ENCODE data around the gene PTPN23. TPM values are rescaled to one million over a fixed set of nuclear protein-coding genes. Genes with fewer than 3 reads are reported as not detected.

Gene PTPN23
- total RNA-seq, 2 donors from 2014 or later, result 28.7 to 32.0 TPM

DNA sequence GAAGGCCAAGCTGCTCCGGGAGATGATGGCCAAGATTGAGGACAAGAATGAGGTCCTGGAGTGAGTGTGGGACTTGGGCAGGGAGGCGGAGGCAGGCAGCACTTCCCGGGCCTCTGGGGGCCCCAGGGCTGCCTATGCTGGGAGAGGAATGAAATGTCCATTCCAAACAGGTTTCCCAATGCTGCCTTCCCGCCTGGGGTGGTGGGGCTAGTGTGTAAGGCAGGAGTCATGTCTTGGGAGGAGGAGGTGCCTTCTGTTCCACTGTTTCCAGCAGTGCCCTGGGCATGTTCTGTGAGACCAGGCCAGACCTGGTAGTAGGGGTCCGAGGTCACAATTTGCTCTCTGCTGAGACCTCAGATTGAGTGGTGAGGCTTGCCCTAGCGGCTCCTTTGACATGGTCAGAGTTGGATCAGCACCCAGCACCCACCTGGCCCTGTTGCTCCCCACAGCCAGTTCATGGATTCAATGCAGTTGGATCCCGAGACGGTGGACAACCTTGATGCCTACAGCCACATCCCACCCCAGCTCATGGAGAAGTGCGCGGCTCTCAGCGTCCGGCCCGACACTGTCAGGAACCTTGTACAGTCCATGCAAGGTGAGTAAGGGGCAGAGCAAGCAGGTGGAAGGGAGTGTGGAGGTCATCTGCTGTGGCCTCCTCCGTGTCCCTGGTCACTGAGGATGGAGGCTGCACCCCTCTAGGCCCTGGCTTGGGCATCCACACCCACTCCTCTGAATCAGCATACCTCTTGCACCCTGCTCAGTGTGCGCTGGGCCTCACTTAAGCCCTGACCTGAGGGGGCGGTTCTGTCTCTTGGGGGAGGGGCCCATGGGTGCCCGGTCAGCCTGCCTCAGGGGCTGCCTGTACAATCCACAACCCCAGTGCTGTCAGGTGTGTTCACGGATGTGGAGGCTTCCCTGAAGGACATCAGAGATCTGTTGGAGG lies 27.3 kb downstream of the PTPN23 start:
- Mint-ChIP-seq H3K9me3 (no peaks in the 10 kb centered on the region), H3K4me3 (no peak overlapping the region), H3K27ac (no peak overlapping the region), H3K4me1 (no peaks in the 10 kb centered on the region), H3K27me3 (no peaks in the 10 kb centered on the region), H3K36me3 (ENCODE audit: low read depth) (peaks cover 43% of the 10 kb centered on the region)
- ATAC-seq (replicated peaks), result no peak

- peaks cover 50% of the 10 kb centered on the region for H3K36me3 Mint-ChIP-seq (ENCODE audit: low read depth)
- no peak for ATAC-seq (replicated peaks)
- H3K27me3 Mint-ChIP-seq, result no peaks in the 10 kb centered on the region
- H3K27ac Mint-ChIP-seq, result no peak overlapping the region
- H3K4me1 Mint-ChIP-seq, result no peaks in the 10 kb centered on the region
- H3K9me3 Mint-ChIP-seq, result no peaks in the 10 kb centered on the region
- no peak overlapping the region for H3K4me3 Mint-ChIP-seq
Measured at GRCh38 chr3:47408839-47409229, 28.0 kb downstream of the PTPN23 start.

DNA sequence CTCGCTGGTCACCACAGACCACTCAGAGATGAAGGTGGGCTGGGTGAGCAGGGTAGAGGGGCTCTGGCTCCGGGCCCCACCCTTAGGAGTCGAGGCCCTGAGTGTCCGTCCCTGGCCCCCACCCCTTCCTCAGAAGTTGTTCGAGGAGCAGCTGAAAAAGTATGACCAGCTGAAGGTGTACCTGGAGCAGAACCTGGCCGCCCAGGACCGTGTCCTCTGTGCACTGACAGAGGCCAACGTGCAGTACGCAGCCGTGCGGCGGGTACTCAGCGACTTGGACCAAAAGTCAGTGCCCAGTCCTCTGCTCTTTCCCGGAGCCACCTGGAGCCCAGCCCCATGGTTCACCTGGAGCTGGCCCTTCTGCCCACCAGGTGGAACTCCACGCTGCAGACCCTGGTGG lies 28.5 kb downstream of the PTPN23 start:
- Mint-ChIP-seq H3K27me3 (no peaks in the 10 kb centered on the region), H3K9me3 (no peaks in the 10 kb centered on the region), H3K4me3 (no peak overlapping the region), H3K27ac (no peak overlapping the region), H3K4me1 (no peaks in the 10 kb centered on the region), H3K36me3 (ENCODE audit: low read depth) (peaks cover 53% of the 10 kb centered on the region)
- ATAC-seq (replicated peaks), result no peak

DNA sequence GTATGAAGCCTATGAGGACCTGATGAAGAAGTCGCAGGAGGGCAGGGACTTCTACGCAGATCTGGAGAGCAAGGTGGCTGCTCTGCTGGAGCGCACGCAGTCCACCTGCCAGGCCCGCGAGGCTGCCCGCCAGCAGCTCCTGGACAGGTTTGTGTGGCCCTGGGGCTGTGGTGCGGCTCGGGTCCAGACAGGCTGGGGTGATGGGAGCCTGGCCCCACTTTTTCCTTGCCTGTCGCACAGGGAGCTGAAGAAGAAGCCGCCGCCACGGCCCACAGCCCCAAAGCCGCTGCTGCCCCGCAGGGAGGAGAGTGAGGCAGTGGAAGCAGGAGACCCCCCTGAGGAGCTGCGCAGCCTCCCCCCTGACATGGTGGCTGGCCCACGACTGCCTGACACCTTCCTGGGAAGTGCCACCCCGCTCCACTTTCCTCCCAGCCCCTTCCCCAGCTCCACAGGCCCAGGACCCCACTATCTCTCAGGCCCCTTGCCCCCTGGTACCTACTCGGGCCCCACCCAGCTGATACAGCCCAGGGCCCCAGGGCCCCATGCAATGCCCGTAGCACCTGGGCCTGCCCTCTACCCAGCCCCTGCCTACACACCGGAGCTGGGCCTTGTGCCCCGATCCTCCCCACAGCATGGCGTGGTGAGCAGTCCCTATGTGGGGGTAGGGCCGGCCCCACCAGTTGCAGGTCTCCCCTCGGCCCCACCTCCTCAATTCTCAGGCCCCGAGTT lies 29.0 kb downstream of the PTPN23 start:
- Mint-ChIP-seq H3K27me3 (no peaks in the 10 kb centered on the region), H3K36me3 (ENCODE audit: low read depth) (peaks cover 58% of the 10 kb centered on the region), H3K27ac (no peak overlapping the region), H3K4me1 (no peaks in the 10 kb centered on the region), H3K4me3 (no peak overlapping the region), H3K9me3 (no peaks in the 10 kb centered on the region)
- no peak for ATAC-seq (replicated peaks)

GRCh38 chr3:47410417-47410720 lies 29.5 kb downstream of the PTPN23 start:
- no peak overlapping the region for H3K4me3 Mint-ChIP-seq
- no peak for ATAC-seq (replicated peaks)
- H3K27me3 Mint-ChIP-seq, result no peaks in the 10 kb centered on the region
- H3K36me3 Mint-ChIP-seq (ENCODE audit: low read depth), result peaks cover 63% of the 10 kb centered on the region
- no peaks in the 10 kb centered on the region for H3K4me1 Mint-ChIP-seq
- no peak overlapping the region for H3K27ac Mint-ChIP-seq
- H3K9me3 Mint-ChIP-seq, result no peaks in the 10 kb centered on the region

DNA sequence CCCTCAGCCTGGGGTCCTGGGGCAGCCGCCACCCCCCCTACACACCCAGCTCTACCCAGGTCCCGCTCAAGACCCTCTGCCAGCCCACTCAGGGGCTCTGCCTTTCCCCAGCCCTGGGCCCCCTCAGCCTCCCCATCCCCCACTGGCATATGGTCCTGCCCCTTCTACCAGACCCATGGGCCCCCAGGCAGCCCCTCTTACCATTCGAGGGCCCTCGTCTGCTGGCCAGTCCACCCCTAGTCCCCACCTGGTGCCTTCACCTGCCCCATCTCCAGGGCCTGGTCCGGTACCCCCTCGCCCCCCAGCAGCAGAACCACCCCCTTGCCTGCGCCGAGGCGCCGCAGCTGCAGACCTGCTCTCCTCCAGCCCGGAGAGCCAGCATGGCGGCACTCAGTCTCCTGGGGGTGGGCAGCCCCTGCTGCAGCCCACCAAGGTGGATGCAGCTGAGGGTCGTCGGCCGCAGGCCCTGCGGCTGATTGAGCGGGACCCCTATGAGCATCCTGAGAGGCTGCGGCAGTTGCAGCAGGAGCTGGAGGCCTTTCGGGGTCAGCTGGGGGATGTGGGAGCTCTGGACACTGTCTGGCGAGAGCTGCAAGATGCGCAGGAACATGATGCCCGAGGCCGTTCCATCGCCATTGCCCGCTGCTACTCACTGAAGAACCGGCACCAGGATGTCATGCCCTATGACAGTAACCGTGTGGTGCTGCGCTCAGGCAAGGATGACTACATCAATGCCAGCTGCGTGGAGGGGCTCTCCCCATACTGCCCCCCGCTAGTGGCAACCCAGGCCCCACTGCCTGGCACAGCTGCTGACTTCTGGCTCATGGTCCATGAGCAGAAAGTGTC lies 30.2 kb downstream of the PTPN23 start:
- no peaks in the 10 kb centered on the region for H3K27me3 Mint-ChIP-seq
- H3K9me3 Mint-ChIP-seq, result no peaks in the 10 kb centered on the region
- no peak overlapping the region for H3K4me3 Mint-ChIP-seq
- H3K36me3 Mint-ChIP-seq (ENCODE audit: low read depth), result peaks cover 65% of the 10 kb centered on the region
- no peak for ATAC-seq (replicated peaks)
- no peaks in the 10 kb centered on the region for H3K4me1 Mint-ChIP-seq
- no peak overlapping the region for H3K27ac Mint-ChIP-seq

DNA sequence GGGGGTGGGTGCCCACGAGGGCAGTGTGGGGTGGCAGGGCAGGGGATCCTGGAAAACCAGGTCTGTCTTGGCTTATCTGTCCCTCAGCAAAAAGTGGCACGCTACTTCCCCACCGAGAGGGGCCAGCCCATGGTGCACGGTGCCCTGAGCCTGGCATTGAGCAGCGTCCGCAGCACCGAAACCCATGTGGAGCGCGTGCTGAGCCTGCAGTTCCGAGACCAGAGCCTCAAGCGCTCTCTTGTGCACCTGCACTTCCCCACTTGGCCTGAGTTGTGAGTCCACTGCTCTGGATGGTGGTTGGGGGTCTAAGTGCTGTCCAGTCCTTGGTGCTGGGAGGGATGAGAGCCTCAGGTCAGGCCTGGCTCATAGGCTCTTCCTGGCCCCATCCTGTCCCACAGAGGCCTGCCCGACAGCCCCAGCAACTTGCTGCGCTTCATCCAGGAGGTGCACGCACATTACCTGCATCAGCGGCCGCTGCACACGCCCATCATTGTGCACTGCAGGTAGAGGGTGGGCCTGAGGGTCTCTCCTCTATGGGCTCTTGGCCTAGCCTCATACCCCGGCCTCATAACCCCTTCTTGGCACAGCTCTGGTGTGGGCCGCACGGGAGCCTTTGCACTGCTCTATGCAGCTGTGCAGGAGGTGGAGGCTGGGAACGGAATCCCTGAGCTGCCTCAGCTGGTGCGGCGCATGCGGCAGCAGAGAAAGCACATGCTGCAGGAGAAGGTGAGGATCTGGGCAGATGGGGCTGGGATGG lies 31.1 kb downstream of the PTPN23 start:
- H3K27ac Mint-ChIP-seq, result no peak overlapping the region
- ATAC-seq (replicated peaks), result no peak
- no peaks in the 10 kb centered on the region for H3K9me3 Mint-ChIP-seq
- H3K4me1 Mint-ChIP-seq, result no peaks in the 10 kb centered on the region
- H3K4me3 Mint-ChIP-seq, result no peak overlapping the region
- no peaks in the 10 kb centered on the region for H3K27me3 Mint-ChIP-seq
- H3K36me3 Mint-ChIP-seq (ENCODE audit: low read depth), result peaks cover 60% of the 10 kb centered on the region

GRCh38 chr3:47412453-47412756 lies 31.6 kb downstream of the PTPN23 start:
- Mint-ChIP-seq H3K27ac (no peak overlapping the region), H3K36me3 (ENCODE audit: low read depth) (peaks cover 59% of the 10 kb centered on the region), H3K9me3 (no peaks in the 10 kb centered on the region), H3K4me1 (no peaks in the 10 kb centered on the region), H3K27me3 (no peaks in the 10 kb centered on the region), H3K4me3 (no peak overlapping the region)
- no peak for ATAC-seq (replicated peaks)

DNA sequence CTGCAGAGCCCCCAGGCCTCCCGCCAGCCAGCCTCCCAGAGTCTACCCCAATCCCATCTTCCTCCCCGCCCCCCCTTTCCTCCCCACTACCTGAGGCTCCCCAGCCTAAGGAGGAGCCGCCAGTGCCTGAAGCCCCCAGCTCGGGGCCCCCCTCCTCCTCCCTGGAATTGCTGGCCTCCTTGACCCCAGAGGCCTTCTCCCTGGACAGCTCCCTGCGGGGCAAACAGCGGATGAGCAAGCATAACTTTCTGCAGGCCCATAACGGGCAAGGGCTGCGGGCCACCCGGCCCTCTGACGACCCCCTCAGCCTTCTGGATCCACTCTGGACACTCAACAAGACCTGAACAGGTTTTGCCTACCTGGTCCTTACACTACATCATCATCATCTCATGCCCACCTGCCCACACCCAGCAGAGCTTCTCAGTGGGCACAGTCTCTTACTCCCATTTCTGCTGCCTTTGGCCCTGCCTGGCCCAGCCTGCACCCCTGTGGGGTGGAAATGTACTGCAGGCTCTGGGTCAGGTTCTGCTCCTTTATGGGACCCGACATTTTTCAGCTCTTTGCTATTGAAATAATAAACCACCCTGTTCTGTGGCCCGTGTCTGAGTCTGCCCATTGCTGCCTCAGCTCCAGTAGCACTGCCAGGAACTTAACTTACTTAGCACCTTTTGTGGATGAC lies 32.2 kb downstream of the PTPN23 start:
- ATAC-seq (replicated peaks), result no peak
- H3K27ac Mint-ChIP-seq, result peak overlapping the region; percentile 79
- H3K9me3 Mint-ChIP-seq, result no peaks in the 10 kb centered on the region
- H3K36me3 Mint-ChIP-seq (ENCODE audit: low read depth), result peaks cover 53% of the 10 kb centered on the region
- H3K4me3 Mint-ChIP-seq, result no peak overlapping the region
- H3K4me1 Mint-ChIP-seq, result no peaks in the 10 kb centered on the region
- no peaks in the 10 kb centered on the region for H3K27me3 Mint-ChIP-seq

- H3K27me3 Mint-ChIP-seq, result no peaks in the 10 kb centered on the region
- no peaks in the 10 kb centered on the region for H3K9me3 Mint-ChIP-seq
- no peaks in the 10 kb centered on the region for H3K4me1 Mint-ChIP-seq
- no peak overlapping the region for H3K4me3 Mint-ChIP-seq
- H3K27ac Mint-ChIP-seq, result no peak overlapping the region
- H3K36me3 Mint-ChIP-seq (ENCODE audit: low read depth), result peaks cover 53% of the 10 kb centered on the region
- ATAC-seq (replicated peaks), result no peak
Measured at GRCh38 chr3:47413751-47414150, 32.9 kb downstream of the PTPN23 start.

DNA sequence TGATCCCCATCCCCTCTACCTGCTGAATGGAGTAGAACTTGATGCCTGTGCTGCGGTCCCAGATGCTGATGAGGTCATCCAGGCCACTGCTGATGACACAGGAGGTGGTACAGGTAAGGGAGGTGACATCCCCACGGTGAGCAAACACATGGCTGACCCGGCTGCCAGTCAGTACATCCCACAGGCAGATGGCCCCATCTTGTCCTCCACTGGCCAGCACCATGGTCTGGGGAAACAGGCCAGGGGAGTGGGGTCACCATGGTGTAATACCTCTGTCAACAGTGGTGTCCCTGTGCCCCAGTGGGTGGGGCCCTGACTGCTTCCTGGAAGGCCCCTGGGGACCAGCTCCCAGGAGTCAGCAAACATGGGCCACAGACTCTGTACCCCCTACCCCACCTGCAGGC lies 33.3 kb downstream of the PTPN23 start:
- Mint-ChIP-seq H3K4me3 (no peak overlapping the region), H3K27me3 (no peaks in the 10 kb centered on the region), H3K27ac (no peak overlapping the region), H3K36me3 (ENCODE audit: low read depth) (peaks cover 57% of the 10 kb centered on the region), H3K9me3 (no peaks in the 10 kb centered on the region), H3K4me1 (no peaks in the 10 kb centered on the region)
- no peak for ATAC-seq (replicated peaks)

GRCh38 chr3:47414666-47415587 lies 34.1 kb downstream of the PTPN23 start:
- no peak for ATAC-seq (replicated peaks)
- no peak overlapping the region for H3K4me3 Mint-ChIP-seq
- no peaks in the 10 kb centered on the region for H3K9me3 Mint-ChIP-seq
- H3K27me3 Mint-ChIP-seq, result no peaks in the 10 kb centered on the region
- H3K36me3 Mint-ChIP-seq (ENCODE audit: low read depth), result peaks cover 59% of the 10 kb centered on the region
- peak overlapping the region; percentile 21 for H3K27ac Mint-ChIP-seq
- no peaks in the 10 kb centered on the region for H3K4me1 Mint-ChIP-seq

- H3K9me3 Mint-ChIP-seq, result no peaks in the 10 kb centered on the region
- ATAC-seq (replicated peaks), result no peak
- H3K27me3 Mint-ChIP-seq, result no peaks in the 10 kb centered on the region
- H3K4me3 Mint-ChIP-seq, result no peak overlapping the region
- H3K4me1 Mint-ChIP-seq, result no peaks in the 10 kb centered on the region
- H3K36me3 Mint-ChIP-seq (ENCODE audit: low read depth), result peaks cover 57% of the 10 kb centered on the region
- peak overlapping the region; percentile 21 for H3K27ac Mint-ChIP-seq
Measured at GRCh38 chr3:47416041-47416440, 35.2 kb downstream of the PTPN23 start.
